DND-41 (cell line): ENCODE results near the gene SPINK1.
"Not testable (repeated sequence)": the region's sequence is repeated elsewhere in the genome, so short reads cannot be mapped to it uniquely, and the experiment has no call there.

ENCODE experiments used
- ATAC-seq: fragments of 200-7000 bp; cut with Tn5 transposase; 3 replicates; pipeline ENCODE4 v1.9.1; 2021; ENCODE audit warnings: low read depth; ENCODE audit not compliant: insufficient read depth
- DNase-seq: peaks from one replicate; pipeline ENCODE4 v3.0.0-alpha.2; 2020
- H2AFZ ChIP-seq: 2 replicates; pipeline ENCODE4 v1.6.0; 2012; ENCODE audit warnings: low read depth, low read length
- H3K27ac ChIP-seq: 2 replicates; pipeline ENCODE4 v1.5.1; 2012; ENCODE audit warnings: low read length, inconsistent platforms
- H3K27me3 ChIP-seq: fragments of 200-600 bp; sonication (generic); 2 replicates; pipeline ENCODE4 v1.6.0; 2012; ENCODE audit warnings: low read length, mild to moderate bottlenecking, inconsistent platforms; ENCODE audit not compliant: insufficient read depth, poor library complexity
- H3K36me3 ChIP-seq: 2 replicates; pipeline ENCODE4 v1.5.1; 2012; ENCODE audit warnings: low read length, inconsistent platforms; ENCODE audit not compliant: insufficient read depth
- H3K4me1 ChIP-seq: 2 replicates; pipeline ENCODE4 v1.5.1; 2012; ENCODE audit warnings: mild to moderate bottlenecking, low read length; ENCODE audit not compliant: insufficient read depth
- H3K4me2 ChIP-seq: 2 replicates; pipeline ENCODE4 v1.6.0; 2012; ENCODE audit warnings: mild to moderate bottlenecking, moderate library complexity, low read length, inconsistent platforms; ENCODE audit not compliant: insufficient read depth
- H3K4me3 ChIP-seq, 2 experiments: fragments of 200-600 bp in 1 of 2; shearing (Covaris generic) in 1 of 2; 2 replicates each; pipeline ENCODE4 v1.5.1; 2012 to 2016; ENCODE audit warnings: inconsistent platforms in 2 of 2, low read length in 2 of 2, mild to moderate bottlenecking in 2 of 2, low read depth in 1 of 2, moderate library complexity in 1 of 2
- H3K79me2 ChIP-seq: 2 replicates; pipeline ENCODE4 v1.6.0; 2012; ENCODE audit warnings: low read length, inconsistent platforms; ENCODE audit not compliant: insufficient read depth
- H3K9ac ChIP-seq: 2 replicates; pipeline ENCODE4 v1.6.0; 2012; ENCODE audit warnings: low read depth, mild to moderate bottlenecking, inconsistent platforms, low read length, moderate library complexity
- H3K9me3 ChIP-seq: 2 replicates; pipeline ENCODE4 v1.5.1; 2012; ENCODE audit warnings: low read length, moderate library complexity, mild to moderate bottlenecking, inconsistent platforms; ENCODE audit not compliant: insufficient read depth, severe bottlenecking
- H4K20me1 ChIP-seq: 2 replicates; pipeline ENCODE4 v1.6.0; 2012; ENCODE audit warnings: low read length; ENCODE audit not compliant: insufficient read depth
- CTCF ChIP-seq: IDR thresholded peaks from 2 replicates; pipeline ENCODE4 v1.5.1; 2012; ENCODE audit warnings: borderline replicate concordance, low read length, moderate library complexity, mild to moderate bottlenecking; ENCODE audit not compliant: poor library complexity, severe bottlenecking; ENCODE audit errors: extremely low read depth
- EZH2 ChIP-seq: IDR thresholded peaks from 3 replicates; pipeline ENCODE4 v1.6.1; 2012; ENCODE audit warnings: borderline replicate concordance, low read depth, mild to moderate bottlenecking, moderate library complexity, low read length, inconsistent platforms; ENCODE audit not compliant: severe bottlenecking

The SPINK1 gene

GRCh38 chr5:147869892-147870291 is 38.4 kb upstream of the SPINK1 start:
- H2AFZ ChIP-seq, H3K4me3 ChIP-seq, H3K27me3 ChIP-seq, H3K9me3 ChIP-seq, H3K4me2 ChIP-seq, H3K9ac ChIP-seq, H3K36me3 ChIP-seq, DNase-seq, H3K27ac ChIP-seq, H3K79me2 ChIP-seq, H4K20me1 ChIP-seq, ATAC-seq, H3K4me1 ChIP-seq: not testable (repeated sequence)

DNA sequence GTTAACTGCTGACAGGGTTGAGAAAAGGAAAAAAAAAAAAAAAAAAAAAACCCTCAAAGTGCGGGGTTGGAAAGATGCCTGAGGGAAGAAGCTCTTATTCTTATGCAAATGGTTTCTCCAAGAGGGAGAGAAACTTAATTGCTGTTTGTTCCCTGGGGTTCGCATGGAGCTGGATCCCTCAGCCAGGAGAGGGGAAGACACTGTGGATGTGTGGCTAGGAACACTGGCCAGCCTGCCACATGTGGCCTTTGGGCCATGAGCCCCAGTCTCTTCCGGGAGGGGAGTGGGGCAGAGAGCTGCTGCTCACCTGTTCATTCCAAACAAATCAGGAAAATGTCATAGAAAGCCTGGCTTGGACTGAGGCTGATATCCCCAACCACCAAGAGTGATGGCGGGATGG is 37.6 kb upstream of the SPINK1 start:
- Histone ChIP-seq H3K4me2 (no peak overlapping the region), H3K27me3 (no peaks in the 10 kb centered on the region), H3K36me3 (no peaks in the 10 kb centered on the region), H3K79me2 (no peaks in the 10 kb centered on the region), H3K27ac (no peak overlapping the region), H3K9ac (no peak overlapping the region), H3K9me3 (no peaks in the 10 kb centered on the region), H2AFZ (no peak overlapping the region), H3K4me1 (no peaks in the 10 kb centered on the region), H3K4me3 (no peak overlapping the region), H4K20me1 (no peaks in the 10 kb centered on the region)
- no peak for DNase-seq
- no peak for TF ChIP-seq EZH2
- no peak for TF ChIP-seq CTCF
- ATAC-seq: no peak

DNA sequence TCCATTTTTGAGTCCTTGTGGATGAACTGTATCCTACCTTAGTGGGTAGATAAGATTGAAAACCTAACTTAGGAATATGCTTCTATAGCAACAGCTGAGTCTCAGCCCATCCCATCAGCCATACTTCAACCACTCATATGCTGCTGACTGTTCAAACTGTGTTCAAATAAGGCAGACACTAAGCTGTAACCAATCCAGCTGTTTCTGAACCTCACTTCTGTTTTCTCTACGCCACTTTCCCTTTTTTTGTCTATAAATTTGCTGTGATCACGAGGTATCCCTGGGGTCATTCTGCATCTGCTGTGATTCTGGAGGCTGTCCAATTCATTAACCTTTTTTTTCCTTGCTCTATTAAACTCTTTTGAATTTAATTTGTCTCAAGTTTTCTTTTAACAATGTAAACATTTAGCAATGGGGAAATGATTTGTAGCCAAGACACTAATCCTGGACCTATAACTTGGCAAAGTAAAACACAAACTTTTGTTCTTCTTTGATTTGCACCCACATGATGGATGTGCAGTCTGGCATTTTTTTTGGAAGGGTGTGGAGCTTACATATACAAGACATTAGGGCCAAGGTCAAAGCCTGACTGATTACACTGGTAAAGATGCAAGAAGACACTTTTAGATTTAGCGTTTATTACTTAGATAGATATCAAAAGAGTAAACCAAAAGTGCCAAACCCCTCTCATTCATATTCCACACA is 32.1 kb upstream of the SPINK1 start:
- H4K20me1 ChIP-seq: no peaks in the 10 kb centered on the region
- H3K9me3 ChIP-seq: no peaks in the 10 kb centered on the region
- TF ChIP-seq CTCF: no peak
- no peak for TF ChIP-seq EZH2
- no peaks in the 10 kb centered on the region for H3K79me2 ChIP-seq
- H3K4me3 ChIP-seq: no peak overlapping the region
- H3K9ac ChIP-seq: no peak overlapping the region
- H2AFZ ChIP-seq: no peak overlapping the region
- no peak overlapping the region for H3K4me2 ChIP-seq
- ATAC-seq (no peak), DNase-seq (no peak)
- no peaks in the 10 kb centered on the region for H3K36me3 ChIP-seq
- H3K27me3 ChIP-seq: peaks cover 3% of the 10 kb centered on the region
- no peak overlapping the region for H3K27ac ChIP-seq
- no peaks in the 10 kb centered on the region for H3K4me1 ChIP-seq

GRCh38 chr5:147860641-147861025 is 29.2 kb upstream of the SPINK1 start:
- TF ChIP-seq EZH2 (no peak), CTCF (no peak)
- Histone ChIP-seq H3K4me2 (no peak overlapping the region), H3K27ac (no peak overlapping the region)

More at GRCh38 chr5:147860641-147861025, 29.2 kb upstream of the SPINK1 start:
- Histone ChIP-seq H2AFZ (no peak overlapping the region), H3K4me3 (no peak overlapping the region), H3K4me1 (no peaks in the 10 kb centered on the region), H3K79me2 (no peaks in the 10 kb centered on the region), H3K36me3 (no peaks in the 10 kb centered on the region), H3K9ac (no peak overlapping the region), H3K9me3 (no peaks in the 10 kb centered on the region), H4K20me1 (no peaks in the 10 kb centered on the region), H3K27me3 (peaks cover 3% of the 10 kb centered on the region)
- no peak for DNase-seq
- no peak for ATAC-seq
